Loucy (cell line): ENCODE data around the gene RAP1GAP2.

Source experiments
- CTCF ChIP-seq: fragments of 200-600 bp; sonication (generic); conservative IDR thresholded peaks from 2 replicates; pipeline ENCODE4 v1.5.1; 2014; ENCODE audit warnings: mild to moderate bottlenecking, antibody characterized with exemption, low read length
- EZH2phosphoT487 ChIP-seq: fragments of 200-600 bp; IDR thresholded peaks from 2 replicates; pipeline ENCODE4 v1.6.1; 2018; ENCODE audit warnings: antibody characterized with exemption, mild to moderate bottlenecking, moderate library complexity, borderline replicate concordance

DNA sequence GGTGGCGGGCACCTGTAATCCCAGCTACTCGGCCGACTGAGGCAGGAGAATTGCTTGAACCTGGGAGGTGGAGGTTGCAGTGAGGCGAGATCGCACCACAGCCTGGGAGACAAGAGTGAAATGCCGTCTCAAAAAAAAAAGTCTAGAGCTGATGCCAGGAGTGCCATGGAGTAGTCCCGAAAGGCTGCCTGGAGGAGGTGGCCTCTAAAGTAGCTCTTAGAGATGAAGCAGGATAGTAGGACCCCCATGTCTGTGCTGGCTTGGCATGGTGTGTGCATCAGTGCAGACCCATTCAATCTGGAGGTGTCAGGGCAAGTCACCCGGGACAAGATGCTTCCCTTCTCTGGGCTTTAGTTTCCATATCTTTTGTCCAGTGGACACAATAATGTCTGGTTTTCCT, 6.3 kb downstream of the RAP1GAP2 start:
- TF ChIP-seq CTCF (no peak), EZH2phosphoT487 (no peak)
